Body of pancreas (tissue), 4 donors: Measurements from ENCODE around the gene UNCX. TPM values are rescaled to one million over a fixed set of nuclear protein-coding genes. Genes with fewer than 3 reads are reported as not detected.

Experiments
- ATAC-seq: fragments of 150-250 bp; one replicate; pipeline ENCODE4 v1.9.1; 2016
- DNase-seq, 4 donors: peaks; one replicate each; pipeline ENCODE4 v3.0.0-alpha.2; 2019
- H3K27ac ChIP-seq, 4 donors: fragments of 200-600 bp; sonication (generic); 1 replicate in 3 of 4; 2 replicates in 1 of 4; pipeline versions ENCODE4 v1.5.1 to v1.6.1; 2016 to 2019; ENCODE audit warnings: mild to moderate bottlenecking in 1 of 4, mixed read lengths in 1 of 4, moderate library complexity in 1 of 4
- H3K27me3 ChIP-seq, 2 donors: fragments of 200-600 bp; sonication (generic); one replicate each; pipeline ENCODE4 v1.6.0; 2016; ENCODE audit warnings: mild to moderate bottlenecking in 1 of 2
- H3K36me3 ChIP-seq, 2 donors: fragments of 200-600 bp; sonication (generic); replicated peaks in 1 of 2; 2 replicates each; pipeline ENCODE4 v1.5.1; 2016; ENCODE audit warnings: low read depth in 2 of 2; ENCODE audit not compliant: insufficient read depth in 1 of 2
- H3K4me1 ChIP-seq: fragments of 200-600 bp; sonication (generic); one replicate; pipeline ENCODE4 v1.6.0; 2016
- H3K4me3 ChIP-seq, 2 donors: fragments of 200-600 bp; sonication (generic); 1 replicate in 1 of 2; 2 replicates in 1 of 2; pipeline ENCODE4 v1.5.1; 2016 to 2019
- H3K9me3 ChIP-seq, 3 donors: fragments of 200-600 bp; sonication (generic); 1 replicate in 2 of 3; 2 replicates in 1 of 3; pipeline ENCODE4 v1.5.1; 2016
- POLR2A ChIP-seq, 3 donors: fragments of 450-650 bp; IDR thresholded peaks; one replicate each; pipeline ENCODE4 v1.6.1; 2016; ENCODE audit warnings: antibody characterized with exemption in 3 of 3, mild to moderate bottlenecking in 2 of 3
- WGBS, 2 donors: methylation state at CpG; one replicate each; pipeline ENCODE4 v1.1.5; 2017; 5-methylcytosine and 5-hydroxymethylcytosine counted together
- intact Hi-C: fragments of 100-400 bp; cut with DNase I; formaldehyde crosslinking; loops from one replicate; pipeline ENCODE4 v1.15.1; 2023
- total RNA-seq, 2 donors: library from RNA; depleted of rRNA; stranded (reverse); fragments of >200 nt; gene quantifications; one replicate each; pipeline ENCODE4 v1.1.0, GENCODE V29; 2016
- TF ChIP-seq, protein P1 (sequence below), 7 experiments: fragments of 450-650 bp in 4 of 7; fragments of 200-600 bp in 3 of 7; sonication (generic) in 3 of 7; IDR thresholded peaks; one replicate each; pipeline ENCODE4 v1.5.1; 2016 to 2019; ENCODE audit warnings: antibody characterized with exemption in 7 of 7

The UNCX gene
- total RNA-seq, 2 donors from 2014 or later, result not detected

DNA sequence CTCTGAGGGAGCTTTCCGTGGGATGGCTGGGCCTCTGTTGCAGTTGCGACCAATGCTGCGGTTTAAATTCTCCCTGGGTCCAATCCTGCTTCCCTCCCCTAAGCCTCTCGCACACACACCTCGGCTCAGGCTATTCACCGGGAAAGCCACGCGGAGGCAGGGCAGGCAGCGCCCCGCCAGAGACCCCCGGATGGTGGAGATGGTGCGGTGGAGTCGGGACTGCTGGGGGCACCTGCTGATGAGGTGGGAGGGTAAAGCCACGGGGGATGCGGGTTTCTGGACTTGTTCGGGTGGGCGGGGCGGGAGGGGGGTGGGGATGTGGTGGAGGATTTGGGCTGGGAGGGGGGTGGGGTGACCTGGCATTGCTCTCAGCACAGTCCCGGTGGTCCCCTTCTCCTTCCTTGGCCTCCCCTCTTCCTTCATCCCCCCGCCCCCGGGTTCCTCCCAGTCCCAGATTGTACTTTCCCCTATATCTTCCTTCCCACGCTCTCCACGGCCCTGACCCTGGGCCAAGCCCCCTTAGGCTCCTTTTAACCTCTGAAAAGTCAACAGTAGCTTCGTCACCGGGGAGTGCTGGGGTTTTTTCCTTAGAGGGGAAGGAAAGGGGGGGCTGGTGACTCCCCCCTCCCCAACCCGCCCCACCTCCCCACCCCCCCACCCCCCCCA is 16.4 kb downstream of the UNCX start:
- 2 to 7% methylated on average over 14 to 26 of the region's 26 CpGs for WGBS, 2 donors
- Histone ChIP-seq H3K9me3 (no peaks in the 10 kb centered on the region), H3K4me1 (peaks cover 13% of the 10 kb centered on the region), H3K27me3 (peaks cover 0 to 43% of the 10 kb centered on the region in 2 donors), H3K4me3 (no peak overlapping the region), H3K27ac (no peak overlapping the region), H3K36me3 (no peaks in the 10 kb centered on the region)
- TF ChIP-seq, protein P1, sequence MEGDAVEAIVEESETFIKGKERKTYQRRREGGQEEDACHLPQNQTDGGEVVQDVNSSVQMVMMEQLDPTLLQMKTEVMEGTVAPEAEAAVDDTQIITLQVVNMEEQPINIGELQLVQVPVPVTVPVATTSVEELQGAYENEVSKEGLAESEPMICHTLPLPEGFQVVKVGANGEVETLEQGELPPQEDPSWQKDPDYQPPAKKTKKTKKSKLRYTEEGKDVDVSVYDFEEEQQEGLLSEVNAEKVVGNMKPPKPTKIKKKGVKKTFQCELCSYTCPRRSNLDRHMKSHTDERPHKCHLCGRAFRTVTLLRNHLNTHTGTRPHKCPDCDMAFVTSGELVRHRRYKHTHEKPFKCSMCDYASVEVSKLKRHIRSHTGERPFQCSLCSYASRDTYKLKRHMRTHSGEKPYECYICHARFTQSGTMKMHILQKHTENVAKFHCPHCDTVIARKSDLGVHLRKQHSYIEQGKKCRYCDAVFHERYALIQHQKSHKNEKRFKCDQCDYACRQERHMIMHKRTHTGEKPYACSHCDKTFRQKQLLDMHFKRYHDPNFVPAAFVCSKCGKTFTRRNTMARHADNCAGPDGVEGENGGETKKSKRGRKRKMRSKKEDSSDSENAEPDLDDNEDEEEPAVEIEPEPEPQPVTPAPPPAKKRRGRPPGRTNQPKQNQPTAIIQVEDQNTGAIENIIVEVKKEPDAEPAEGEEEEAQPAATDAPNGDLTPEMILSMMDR (IDR thresholded peaks at IDR 0.05), result no peak
- TF ChIP-seq POLR2A (IDR thresholded peaks at IDR 0.05), result no peak
- ATAC-seq (no peak), DNase-seq (no peak)
- intact Hi-C loops, result no loop called here

DNA sequence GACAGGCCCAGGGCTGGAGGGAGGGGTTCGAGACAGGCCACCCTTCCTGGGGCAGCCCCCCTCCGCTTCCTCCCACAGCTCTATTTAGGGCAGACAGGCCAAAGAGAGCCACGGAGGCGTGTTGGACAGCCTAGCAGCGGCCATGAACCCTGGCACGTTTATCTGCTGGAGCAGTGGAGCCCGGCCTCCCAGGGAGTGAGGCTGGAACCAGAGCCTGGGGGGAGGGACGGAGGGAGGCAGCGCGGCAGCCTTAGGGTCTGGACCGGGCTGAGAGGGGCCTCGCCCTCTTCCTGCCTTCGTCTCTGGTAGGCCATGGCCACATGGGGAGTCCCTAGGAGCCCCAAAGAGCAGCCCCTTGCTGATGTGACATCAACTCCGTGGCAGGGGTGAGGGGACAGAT is 17.1 kb downstream of the UNCX start:
- DNase-seq (no peak), ATAC-seq (no peak)
- intact Hi-C loops, result no loop called here
- Histone ChIP-seq H3K36me3 (no peaks in the 10 kb centered on the region), H3K27me3 (peaks cover 0 to 40% of the 10 kb centered on the region in 2 donors), H3K9me3 (no peaks in the 10 kb centered on the region), H3K27ac (no peak overlapping the region), H3K4me1 (peaks cover 13% of the 10 kb centered on the region), H3K4me3 (no peak overlapping the region)
- TF ChIP-seq, protein P1 (IDR thresholded peaks at IDR 0.05), result no peak
- 7 to 24% methylated on average over 4 to 14 of the region's 14 CpGs for WGBS, 2 donors

DNA sequence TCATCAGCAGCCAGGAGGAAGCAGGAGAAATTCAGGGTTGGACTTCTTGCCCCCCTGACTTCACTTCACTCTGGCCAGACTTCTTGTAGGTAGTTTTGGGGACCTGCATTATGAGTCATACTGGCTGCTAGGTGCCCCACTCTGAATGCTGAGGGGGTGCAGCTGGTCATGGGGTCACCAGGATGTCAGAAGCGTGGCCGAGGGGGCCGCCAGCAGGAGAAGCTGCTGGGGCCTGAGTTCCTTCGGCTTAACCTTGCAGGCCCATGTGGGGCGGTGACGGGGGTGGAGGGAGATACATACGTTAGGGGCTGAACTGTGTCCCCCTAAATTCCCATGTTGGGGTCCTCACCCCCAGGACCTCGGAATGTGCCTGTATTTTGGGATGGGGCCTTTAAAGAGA is 18.2 kb downstream of the UNCX start:
- H3K27ac ChIP-seq, result no peak overlapping the region
- peaks cover 13% of the 10 kb centered on the region for H3K4me1 ChIP-seq
- DNase-seq, result no peak
- WGBS, 2 donors, result 72 to 75% methylated on average over 5 to 8 of the region's 8 CpGs
- H3K36me3 ChIP-seq, result no peaks in the 10 kb centered on the region
- H3K9me3 ChIP-seq, result no peaks in the 10 kb centered on the region
- intact Hi-C loops, result no loop called here
- H3K27me3 ChIP-seq, result peaks cover 0 to 31% of the 10 kb centered on the region in 2 donors
- ATAC-seq, result no peak
- H3K4me3 ChIP-seq, result no peak overlapping the region
- TF ChIP-seq, protein P1 (IDR thresholded peaks at IDR 0.05), result no peak
- TF ChIP-seq POLR2A (IDR thresholded peaks at IDR 0.05), result no peak

DNA sequence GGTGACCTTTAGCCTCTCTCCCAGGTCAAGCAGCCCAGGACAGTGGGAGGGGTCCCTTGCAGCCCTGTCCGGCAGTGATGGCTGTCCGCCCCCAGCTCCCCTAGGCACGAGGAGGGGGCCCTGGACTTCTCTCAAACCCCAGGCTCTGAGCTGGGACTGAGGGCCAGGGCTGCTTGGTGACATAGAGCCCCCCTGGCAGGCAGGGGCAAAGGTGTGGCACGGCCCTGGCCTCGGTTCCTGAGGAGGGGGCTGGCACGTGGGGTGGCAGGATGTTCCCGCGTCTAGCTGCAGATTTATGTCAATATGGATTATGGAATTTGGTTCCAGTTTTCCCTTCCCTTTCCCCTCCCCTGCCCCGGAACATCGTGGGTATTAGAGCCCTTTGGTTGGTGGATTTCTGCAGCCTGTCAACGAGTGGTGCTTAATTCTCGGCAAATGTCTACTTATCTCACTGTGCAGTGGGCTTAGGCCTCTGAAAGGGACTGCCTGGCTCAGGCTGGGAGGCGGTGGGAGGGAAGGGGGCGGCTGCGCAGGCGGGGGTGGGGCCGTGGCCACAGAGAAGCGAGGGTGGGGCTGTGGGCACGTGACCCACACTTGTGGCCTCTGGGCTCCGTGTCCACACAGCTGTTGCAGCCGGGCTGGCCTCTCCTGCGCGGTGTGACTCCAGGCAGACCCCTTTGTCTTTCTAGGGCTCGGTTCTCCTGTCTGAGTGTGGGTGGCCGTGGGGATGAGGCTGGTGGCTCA is 19.3 kb downstream of the UNCX start:
- no peak overlapping the region for H3K27ac ChIP-seq
- no peak for ATAC-seq
- H3K4me3 ChIP-seq, result no peak overlapping the region
- peaks cover 12% of the 10 kb centered on the region for H3K4me1 ChIP-seq
- peaks cover 0 to 24% of the 10 kb centered on the region in 2 donors for H3K27me3 ChIP-seq
- no peaks in the 10 kb centered on the region for H3K36me3 ChIP-seq
- no peak for DNase-seq
- intact Hi-C loops, result no loop called here
- TF ChIP-seq, protein P1 (IDR thresholded peaks at IDR 0.05), result no peak
- TF ChIP-seq POLR2A (IDR thresholded peaks at IDR 0.05), result no peak
- H3K9me3 ChIP-seq, result no peaks in the 10 kb centered on the region
- 30 to 35% methylated on average over 21 to 22 of the region's 25 CpGs for WGBS, 2 donors
